ENCODE results near the gene KIF4A.
"Not testable (repeated sequence)": the region's sequence is repeated elsewhere in the genome, so short reads cannot be mapped to it uniquely, and the experiment has no call there.

DNA sequence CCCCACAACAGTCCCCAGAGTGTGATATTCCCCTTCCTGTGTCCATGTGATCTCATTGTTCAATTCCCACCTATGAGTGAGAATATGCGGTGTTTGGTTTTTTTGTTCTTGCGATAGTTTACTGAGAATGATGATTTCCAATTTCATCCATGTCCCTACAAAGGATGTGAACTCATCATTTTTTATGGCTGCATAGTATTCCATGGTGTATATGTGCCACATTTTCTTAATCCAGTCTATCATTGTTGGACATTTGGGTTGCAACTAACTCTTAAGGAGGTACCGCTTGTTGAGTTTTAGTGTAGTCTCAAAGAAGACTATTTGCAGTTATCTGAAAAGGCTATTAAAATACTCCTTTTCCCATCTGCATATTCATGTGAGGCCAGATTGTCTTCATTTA lies 110.3 kb downstream of the KIF4A start:
- TF ChIP-seq, protein P1, sequence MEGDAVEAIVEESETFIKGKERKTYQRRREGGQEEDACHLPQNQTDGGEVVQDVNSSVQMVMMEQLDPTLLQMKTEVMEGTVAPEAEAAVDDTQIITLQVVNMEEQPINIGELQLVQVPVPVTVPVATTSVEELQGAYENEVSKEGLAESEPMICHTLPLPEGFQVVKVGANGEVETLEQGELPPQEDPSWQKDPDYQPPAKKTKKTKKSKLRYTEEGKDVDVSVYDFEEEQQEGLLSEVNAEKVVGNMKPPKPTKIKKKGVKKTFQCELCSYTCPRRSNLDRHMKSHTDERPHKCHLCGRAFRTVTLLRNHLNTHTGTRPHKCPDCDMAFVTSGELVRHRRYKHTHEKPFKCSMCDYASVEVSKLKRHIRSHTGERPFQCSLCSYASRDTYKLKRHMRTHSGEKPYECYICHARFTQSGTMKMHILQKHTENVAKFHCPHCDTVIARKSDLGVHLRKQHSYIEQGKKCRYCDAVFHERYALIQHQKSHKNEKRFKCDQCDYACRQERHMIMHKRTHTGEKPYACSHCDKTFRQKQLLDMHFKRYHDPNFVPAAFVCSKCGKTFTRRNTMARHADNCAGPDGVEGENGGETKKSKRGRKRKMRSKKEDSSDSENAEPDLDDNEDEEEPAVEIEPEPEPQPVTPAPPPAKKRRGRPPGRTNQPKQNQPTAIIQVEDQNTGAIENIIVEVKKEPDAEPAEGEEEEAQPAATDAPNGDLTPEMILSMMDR (IDR thresholded peaks at IDR 0.05; ENCODE audit: low read depth, low read length): not testable (repeated sequence)
- not testable (repeated sequence) for TF ChIP-seq EZH2phosphoT487 (IDR thresholded peaks at IDR 0.05; ENCODE audit: low read depth)
